SJCRH30 (cell line): ENCODE measurements around the gene LLGL1. TPM values are rescaled to one million over a fixed set of nuclear protein-coding genes. Genes with fewer than 3 reads are reported as not detected.
A peak's percentile ranks its signal among the peaks of the same experiment; 100 is the strongest.

Source experiments
- DNase-seq, 2 experiments: peaks; one replicate each; pipeline ENCODE4 v3.0.0-alpha.2; 2015 to 2020
- H3K27ac ChIP-seq: fragments of 250-450 bp; sonication (Bioruptor Pico); 2 replicates; pipeline ENCODE4 v1.5.1; 2020; ENCODE audit warnings: mild to moderate bottlenecking, moderate library complexity
- H3K27me3 ChIP-seq: fragments of 250-450 bp; sonication (Bioruptor Pico); 2 replicates; pipeline ENCODE4 v1.5.1; 2020; ENCODE audit warnings: mild to moderate bottlenecking, moderate library complexity
- H3K36me3 ChIP-seq: fragments of 250-450 bp; sonication (Bioruptor Pico); 2 replicates; pipeline ENCODE4 v1.5.1; 2020; ENCODE audit warnings: mild to moderate bottlenecking, moderate library complexity
- H3K4me1 ChIP-seq: fragments of 250-450 bp; sonication (Bioruptor Pico); 2 replicates; pipeline ENCODE4 v1.5.1; 2020; ENCODE audit warnings: mild to moderate bottlenecking, moderate library complexity
- H3K4me3 ChIP-seq: fragments of 250-450 bp; sonication (Bioruptor Pico); 2 replicates; pipeline ENCODE4 v1.5.1; 2020; ENCODE audit warnings: mild to moderate bottlenecking, moderate library complexity
- H3K9me3 ChIP-seq: fragments of 250-450 bp; sonication (Bioruptor Pico); replicated peaks from 2 replicates; pipeline ENCODE4 v1.5.1; 2020; ENCODE audit warnings: mild to moderate bottlenecking, moderate library complexity
- total RNA-seq: library from RNA; depleted of rRNA; stranded (reverse); fragments of >200 nt; shearing (Covaris generic); gene quantifications from 2 replicates; pipeline ENCODE4 v1.2.3, GENCODE V29; 2014; rRNA removed

The LLGL1 gene
- total RNA-seq, result 75.0 and 78.3 TPM in 2 replicates

DNA sequence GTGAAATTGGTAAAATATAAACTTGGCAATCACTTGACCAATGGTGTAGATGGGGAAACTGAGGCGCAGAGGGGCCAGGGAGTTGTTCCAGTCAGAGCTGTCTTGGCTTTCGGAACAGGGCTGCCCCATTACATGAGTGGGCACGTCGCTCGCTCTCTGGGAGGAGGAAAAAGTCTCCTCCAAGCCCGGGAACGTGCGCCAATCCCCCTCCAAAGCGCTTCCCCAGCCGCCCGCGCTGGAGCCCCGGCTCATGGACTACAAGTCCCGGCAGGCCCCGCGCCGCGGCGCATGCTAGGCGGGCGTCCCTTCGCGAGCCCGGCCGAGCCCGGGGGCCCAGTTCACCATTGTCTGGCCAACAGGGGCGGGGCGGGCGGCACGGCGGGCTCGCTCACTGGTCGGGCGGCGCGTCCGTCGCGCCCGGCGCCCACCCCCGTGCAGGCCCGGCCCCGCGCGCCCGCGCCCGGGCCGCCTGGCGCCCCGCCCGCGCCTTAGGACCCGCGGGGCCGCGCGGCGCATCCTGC is at the start of gene LLGL1:
TSS of gene LLGL1 (plus strand) at position 515 of the 521 bp plus-strand sequence. CDS start 48 bp downstream, outside the sequence.
- H3K4me3 ChIP-seq, result peak within 1 kb of the TSS; percentile 96
- no peaks in the 10 kb centered on the region for H3K27me3 ChIP-seq
- peak within 1 kb of the TSS; percentile 63 for H3K27ac ChIP-seq
- no peaks in the 10 kb centered on the region for H3K9me3 ChIP-seq
- H3K36me3 ChIP-seq, result no peaks in the 10 kb centered on the region
- DNase-seq, result peak; percentile 100
- H3K4me1 ChIP-seq, result peaks cover 21% of the 10 kb centered on the region

DNA sequence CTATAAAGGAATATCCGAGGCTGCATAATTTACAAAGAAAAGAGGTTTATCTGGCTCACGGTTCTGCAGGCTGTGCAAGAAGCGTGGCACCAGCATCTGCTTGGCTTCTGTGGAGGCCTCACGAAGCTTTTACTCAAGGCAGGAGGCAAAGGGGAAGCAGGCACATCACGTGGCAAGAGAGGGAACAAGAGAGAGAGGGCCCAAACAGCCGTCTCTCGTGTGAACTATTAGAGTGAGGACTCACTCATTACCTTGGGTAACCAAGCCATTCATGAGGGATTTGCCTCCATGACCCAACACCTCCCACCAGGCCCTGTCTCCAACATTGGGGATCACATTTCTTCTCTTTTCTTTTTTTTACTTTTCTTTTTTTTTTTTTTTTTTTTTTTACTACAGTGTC is 49.3 kb upstream of the LLGL1 start:
- peaks cover 16% of the 10 kb centered on the region for H3K4me1 ChIP-seq

DNA sequence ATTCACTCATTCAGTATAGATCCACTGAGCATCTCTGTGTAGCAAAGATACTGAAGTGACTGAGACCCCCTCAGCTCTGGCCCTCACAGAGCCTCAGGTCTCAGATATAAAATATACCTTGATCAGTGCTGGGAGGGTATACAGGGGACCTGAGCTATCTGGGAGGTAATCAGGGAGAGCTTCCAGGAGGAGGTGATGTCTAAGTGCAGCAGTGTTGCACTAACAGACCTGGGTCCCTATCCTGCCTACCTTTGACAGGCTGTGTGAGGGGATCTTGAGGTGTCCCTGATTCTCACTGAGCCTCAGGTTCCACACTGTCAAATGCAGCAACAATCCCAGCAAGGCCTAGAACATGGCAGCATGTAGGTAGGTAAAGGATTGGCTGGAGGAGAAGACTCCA is 48.3 kb upstream of the LLGL1 start:
- Histone ChIP-seq H3K36me3 (no peaks in the 10 kb centered on the region), H3K27me3 (no peaks in the 10 kb centered on the region), H3K4me1 (peaks cover 15% of the 10 kb centered on the region), H3K4me3 (no peak overlapping the region), H3K9me3 (no peaks in the 10 kb centered on the region), H3K27ac (no peak overlapping the region)
- no peak for DNase-seq

More for the DNA sequence above, 49.3 kb upstream of the LLGL1 start:
- Histone ChIP-seq H3K9me3 (no peaks in the 10 kb centered on the region), H3K27me3 (no peaks in the 10 kb centered on the region), H3K27ac (no peak overlapping the region), H3K4me3 (no peak overlapping the region), H3K36me3 (no peaks in the 10 kb centered on the region)
- DNase-seq, result no peak

DNA sequence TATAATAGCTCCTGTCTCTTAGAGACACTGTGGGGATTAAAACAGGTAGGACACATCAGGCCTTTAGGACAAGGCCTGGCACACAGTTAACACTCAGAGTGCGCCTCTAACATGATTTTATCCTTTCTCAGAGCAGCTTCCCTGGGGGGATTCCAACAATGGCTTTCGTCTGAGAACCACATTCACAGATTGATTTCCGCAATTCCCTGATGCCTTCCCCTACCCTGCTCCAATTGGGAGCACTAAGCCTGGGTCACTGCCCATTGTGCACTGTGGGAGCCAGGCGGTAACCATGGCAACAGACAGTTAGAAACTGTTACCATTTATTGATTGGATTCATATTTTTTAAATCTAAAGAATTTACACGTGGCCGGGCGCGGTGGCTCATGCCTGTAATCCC is 47.7 kb upstream of the LLGL1 start:
- no peaks in the 10 kb centered on the region for H3K36me3 ChIP-seq
- no peaks in the 10 kb centered on the region for H3K27me3 ChIP-seq
- no peaks in the 10 kb centered on the region for H3K9me3 ChIP-seq
- H3K4me1 ChIP-seq, result peaks cover 10% of the 10 kb centered on the region
- H3K4me3 ChIP-seq, result no peak overlapping the region
- no peak overlapping the region for H3K27ac ChIP-seq
- no peak for DNase-seq

DNA sequence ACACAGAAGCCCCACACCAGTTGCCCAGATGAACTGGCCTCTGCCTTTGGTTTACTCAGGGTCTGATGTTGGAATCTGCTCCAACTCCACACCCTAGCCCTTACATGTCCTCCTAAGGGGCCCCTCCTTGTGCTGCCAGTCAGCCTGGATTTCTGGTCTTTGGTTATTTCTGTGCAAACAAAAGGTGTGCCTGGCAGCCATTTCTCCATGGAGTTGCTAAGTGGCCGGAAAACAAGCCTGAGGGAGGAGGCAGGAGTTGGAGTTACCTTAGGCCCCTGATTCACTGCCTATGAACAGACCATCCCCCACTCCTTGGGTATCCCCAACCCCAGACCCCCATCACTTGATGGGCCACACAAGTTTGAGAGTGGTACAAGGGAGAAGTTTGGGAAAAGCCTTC is 46.2 kb upstream of the LLGL1 start:
- Histone ChIP-seq H3K4me1 (0 out of 2 replicates have a peak, but pooled peaks cover 3% of the 10 kb centered on the region), H3K4me3 (no peak overlapping the region), H3K9me3 (no peaks in the 10 kb centered on the region), H3K36me3 (no peaks in the 10 kb centered on the region), H3K27me3 (no peaks in the 10 kb centered on the region), H3K27ac (no peak overlapping the region)
- DNase-seq, result no peak

DNA sequence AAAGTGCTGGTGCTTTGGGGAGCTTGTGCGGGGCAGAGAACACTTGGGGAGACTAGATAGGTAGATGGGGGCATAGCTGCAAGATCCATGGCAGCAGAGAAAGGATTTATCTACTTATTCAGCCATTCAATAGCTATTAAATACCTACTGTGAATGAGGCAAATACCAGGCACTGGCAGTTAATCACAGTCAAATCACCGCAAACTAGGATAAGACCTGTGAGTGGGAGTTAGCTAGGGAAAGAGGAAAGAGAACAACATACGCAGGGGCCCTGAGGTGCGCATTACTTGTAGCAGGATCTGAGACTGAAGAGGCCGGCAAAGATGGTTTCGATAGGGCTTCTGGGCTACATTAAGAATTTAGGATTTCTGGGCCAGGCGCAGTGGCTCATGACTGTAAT is 45.6 kb upstream of the LLGL1 start:
- no peaks in the 10 kb centered on the region for H3K9me3 ChIP-seq
- no peak overlapping the region for H3K27ac ChIP-seq
- H3K4me3 ChIP-seq, result no peak overlapping the region
- DNase-seq, result no peak
- H3K4me1 ChIP-seq, result 0 out of 2 replicates have a peak, but pooled peaks cover 3% of the 10 kb centered on the region
- H3K36me3 ChIP-seq, result no peaks in the 10 kb centered on the region
- no peaks in the 10 kb centered on the region for H3K27me3 ChIP-seq

DNA sequence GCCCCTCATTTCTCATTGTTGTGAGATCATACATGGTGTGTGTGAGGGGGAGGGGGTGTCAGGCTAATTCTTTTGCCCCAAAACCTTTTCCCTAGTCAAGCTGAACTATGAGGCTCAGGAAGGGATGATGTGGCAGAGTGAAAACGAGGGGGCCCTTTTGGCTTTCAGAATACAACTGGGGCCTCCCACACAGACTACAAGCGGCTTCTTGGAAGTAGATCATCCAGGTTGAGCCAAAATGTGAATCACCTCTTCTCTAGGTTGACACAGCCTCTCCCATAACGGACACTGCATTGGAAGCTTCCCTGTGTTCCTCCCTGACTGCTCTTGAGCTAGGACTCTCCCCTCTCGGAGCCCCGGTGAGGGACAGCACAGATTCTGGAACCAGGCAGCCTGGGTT is 44.1 kb upstream of the LLGL1 start:
- no peak overlapping the region for H3K27ac ChIP-seq
- H3K4me1 ChIP-seq, result peaks cover 14% of the 10 kb centered on the region
- no peak overlapping the region for H3K4me3 ChIP-seq
- peaks cover 5% of the 10 kb centered on the region for H3K36me3 ChIP-seq
- DNase-seq, result no peak
- H3K9me3 ChIP-seq, result no peaks in the 10 kb centered on the region
- no peaks in the 10 kb centered on the region for H3K27me3 ChIP-seq

DNA sequence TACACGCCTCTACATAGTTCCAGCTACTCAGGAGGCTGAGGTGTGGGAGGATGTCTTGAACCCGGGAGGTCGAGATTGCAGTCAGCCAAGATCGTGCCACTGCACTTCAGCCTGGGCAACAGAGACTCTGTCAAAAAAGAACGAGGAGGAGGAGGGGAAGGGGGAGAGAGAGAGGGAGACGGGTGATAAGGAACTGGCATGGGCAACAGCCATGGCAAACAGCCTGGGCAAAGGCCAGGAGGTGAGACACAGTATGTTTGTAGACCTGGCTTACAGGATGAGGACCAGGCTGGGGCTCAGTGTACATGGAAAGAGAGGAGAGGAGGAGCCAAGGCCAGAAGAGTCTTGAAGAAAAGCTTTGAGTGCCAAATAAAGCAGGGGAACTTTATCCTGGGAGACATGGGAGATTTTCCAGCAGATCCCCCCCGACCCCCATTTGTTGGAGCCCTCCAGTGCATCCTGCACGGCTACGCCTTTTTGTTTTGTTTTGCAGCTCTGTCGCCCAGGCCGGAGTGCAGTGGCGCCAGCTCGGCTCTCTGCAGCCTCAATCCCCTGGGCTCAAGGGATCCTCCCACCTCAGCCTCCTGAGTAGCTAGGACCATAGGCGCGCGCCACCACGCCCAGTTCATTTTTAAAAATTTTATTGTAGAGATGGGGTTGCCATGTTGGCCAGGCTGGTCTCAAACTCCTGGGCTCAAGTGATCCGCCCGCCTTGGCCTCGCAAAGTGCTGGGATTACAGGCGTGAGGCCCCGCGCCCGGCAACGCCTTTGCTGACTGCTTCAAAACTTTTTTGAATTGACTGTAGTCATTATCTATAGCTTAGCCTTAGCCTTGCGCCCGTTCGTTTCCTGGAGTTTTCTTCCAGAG is 43.1 kb upstream of the LLGL1 start:
- no peaks in the 10 kb centered on the region for H3K9me3 ChIP-seq

DNA sequence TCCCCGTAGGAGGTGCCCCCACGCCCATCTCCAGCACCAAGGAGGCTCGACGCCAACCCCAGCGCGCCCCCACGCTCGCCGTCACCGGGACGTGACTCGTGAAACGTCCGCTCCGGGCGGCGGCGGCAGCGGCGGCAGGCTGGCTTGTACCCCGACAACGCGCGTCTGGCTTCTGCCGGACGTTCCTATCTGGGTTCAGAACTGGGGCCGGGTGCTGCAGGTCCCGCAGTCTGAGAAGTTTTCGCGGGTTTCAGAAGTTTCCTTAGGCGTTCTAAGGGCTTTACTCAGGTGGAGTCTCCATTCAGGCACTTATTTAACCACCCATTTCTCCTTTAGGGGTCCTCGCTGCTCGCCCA is 42.5 kb upstream of the LLGL1 start:
- H3K27ac ChIP-seq, result peak overlapping the region; percentile 94
- DNase-seq, result peak; percentile 99
- no peaks in the 10 kb centered on the region for H3K27me3 ChIP-seq
- H3K36me3 ChIP-seq, result peaks cover 21% of the 10 kb centered on the region
- peak overlapping the region; percentile 77 for H3K4me3 ChIP-seq
- peaks cover 21% of the 10 kb centered on the region for H3K4me1 ChIP-seq
- no peaks in the 10 kb centered on the region for H3K9me3 ChIP-seq

More for the DNA sequence above, 43.1 kb upstream of the LLGL1 start:
- Histone ChIP-seq H3K4me1 (peaks cover 21% of the 10 kb centered on the region), H3K27me3 (no peaks in the 10 kb centered on the region), H3K4me3 (peak overlapping the region; percentile 77), H3K27ac (peak overlapping the region; percentile 94), H3K36me3 (peaks cover 15% of the 10 kb centered on the region)
- DNase-seq, result peak in 1 of 2 experiments; percentile 74

DNA sequence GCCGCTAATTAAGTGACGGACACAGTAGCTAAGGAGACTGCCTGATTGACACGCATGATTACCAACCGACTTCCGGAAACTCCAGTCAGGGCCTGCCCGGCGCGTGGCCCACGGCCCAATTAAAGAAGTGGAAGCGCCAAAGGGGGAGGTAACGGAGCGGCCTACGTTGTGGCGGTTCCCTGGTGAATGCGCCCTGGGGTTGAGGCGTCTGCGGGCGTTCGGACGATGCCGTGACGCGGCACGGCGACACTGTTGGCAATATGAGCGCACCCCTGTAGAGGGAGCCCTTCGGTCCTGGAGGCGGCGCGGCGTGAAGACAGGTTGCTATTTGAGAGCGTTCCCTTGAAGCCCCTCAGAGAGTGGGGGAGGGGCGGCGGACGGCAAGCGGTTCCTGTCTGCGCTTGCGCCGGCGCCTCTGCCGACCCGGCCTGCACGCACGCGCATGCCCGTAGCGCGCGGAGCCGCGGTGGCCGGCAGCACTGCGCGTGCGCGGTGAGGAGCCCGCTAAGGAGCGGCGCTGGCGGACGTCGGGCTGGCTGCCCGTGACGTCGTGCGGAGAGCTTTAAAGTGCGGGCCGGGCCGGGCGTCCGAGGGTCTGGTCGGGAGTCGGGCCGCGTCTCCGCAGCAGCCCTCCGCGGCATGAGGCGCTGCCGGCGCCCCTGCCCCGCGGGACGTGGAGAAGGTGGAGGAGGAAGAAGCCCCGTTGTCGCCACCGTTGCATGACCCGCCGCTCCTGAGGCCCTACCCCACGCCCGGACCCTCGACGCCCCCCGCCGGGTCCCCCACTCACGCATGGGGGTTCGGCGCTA is 41.9 kb upstream of the LLGL1 start, which contains the start of gene ALKBH5:
TSS of gene ALKBH5 (plus strand) at position 495 of the 809 bp plus-strand sequence. CDS start 416 bp downstream, outside the sequence.
- Histone ChIP-seq H3K9me3 (no peaks in the 10 kb centered on the region), H3K4me1 (peaks cover 21% of the 10 kb centered on the region), H3K27me3 (no peaks in the 10 kb centered on the region), H3K36me3 (peaks cover 27% of the 10 kb centered on the region), H3K4me3 (peak within 1 kb of the TSS; percentile 77), H3K27ac (peak within 1 kb of the TSS; percentile 94)
- DNase-seq, result peak; percentile 100

DNA sequence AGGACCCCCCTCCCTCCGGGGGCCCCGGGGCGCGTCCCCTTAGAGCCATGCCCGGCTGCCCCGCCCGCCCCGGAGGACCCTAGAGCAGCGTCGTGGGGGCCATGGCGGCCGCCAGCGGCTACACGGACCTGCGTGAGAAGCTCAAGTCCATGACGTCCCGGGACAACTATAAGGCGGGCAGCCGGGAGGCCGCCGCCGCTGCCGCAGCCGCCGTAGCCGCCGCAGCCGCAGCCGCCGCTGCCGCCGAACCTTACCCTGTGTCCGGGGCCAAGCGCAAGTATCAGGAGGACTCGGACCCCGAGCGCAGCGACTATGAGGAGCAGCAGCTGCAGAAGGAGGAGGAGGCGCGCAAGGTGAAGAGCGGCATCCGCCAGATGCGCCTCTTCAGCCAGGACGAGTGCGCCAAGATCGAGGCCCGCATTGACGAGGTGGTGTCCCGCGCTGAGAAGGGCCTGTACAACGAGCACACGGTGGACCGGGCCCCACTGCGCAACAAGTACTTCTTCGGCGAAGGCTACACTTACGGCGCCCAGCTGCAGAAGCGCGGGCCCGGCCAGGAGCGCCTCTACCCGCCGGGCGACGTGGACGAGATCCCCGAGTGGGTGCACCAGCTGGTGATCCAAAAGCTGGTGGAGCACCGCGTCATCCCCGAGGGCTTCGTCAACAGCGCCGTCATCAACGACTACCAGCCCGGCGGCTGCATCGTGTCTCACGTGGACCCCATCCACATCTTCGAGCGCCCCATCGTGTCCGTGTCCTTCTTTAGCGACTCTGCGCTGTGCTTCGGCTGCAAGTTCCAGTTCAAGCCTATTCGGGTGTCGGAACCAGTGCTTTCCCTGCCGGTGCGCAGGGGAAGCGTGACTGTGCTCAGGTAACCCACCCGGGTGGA is 41.0 kb upstream of the LLGL1 start:
- peak; percentile 79 to 83 for DNase-seq
- peak overlapping the region; percentile 77 for H3K4me3 ChIP-seq
- peaks cover 21% of the 10 kb centered on the region for H3K4me1 ChIP-seq
- H3K9me3 ChIP-seq, result no peaks in the 10 kb centered on the region
- peaks cover 36% of the 10 kb centered on the region for H3K36me3 ChIP-seq
- H3K27me3 ChIP-seq, result no peaks in the 10 kb centered on the region
- peak overlapping the region; percentile 94; the same call in 1 of the 2 replicates for H3K27ac ChIP-seq

DNA sequence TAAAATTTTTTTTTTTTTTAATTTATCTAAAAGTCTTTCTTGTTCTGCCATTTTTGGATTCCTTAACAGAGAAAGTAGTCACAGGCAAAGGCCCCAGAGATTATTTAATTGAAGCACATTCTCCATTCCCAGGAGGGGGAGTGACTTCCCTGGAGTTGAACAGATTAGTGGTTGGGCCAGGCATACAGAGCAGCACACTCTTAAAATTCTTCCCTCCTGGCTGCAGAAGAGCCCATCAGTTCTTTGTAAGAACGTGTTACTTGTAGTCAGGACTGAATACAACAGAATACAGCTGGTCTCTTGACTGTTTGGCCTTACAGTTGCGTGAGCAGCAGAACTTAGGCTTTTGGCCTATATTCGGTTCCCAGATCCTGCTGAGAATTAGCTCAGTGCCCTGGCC is 40.0 kb upstream of the LLGL1 start:
- no peaks in the 10 kb centered on the region for H3K27me3 ChIP-seq
- peaks cover 41% of the 10 kb centered on the region for H3K36me3 ChIP-seq
- H3K27ac ChIP-seq, result peak overlapping the region; percentile 0; the same call in 1 of the 2 replicates
- H3K9me3 ChIP-seq, result no peaks in the 10 kb centered on the region
- H3K4me3 ChIP-seq, result peak overlapping the region; percentile 77
- peak in 1 of 2 experiments; percentile 63 for DNase-seq
- peaks cover 21% of the 10 kb centered on the region for H3K4me1 ChIP-seq

DNA sequence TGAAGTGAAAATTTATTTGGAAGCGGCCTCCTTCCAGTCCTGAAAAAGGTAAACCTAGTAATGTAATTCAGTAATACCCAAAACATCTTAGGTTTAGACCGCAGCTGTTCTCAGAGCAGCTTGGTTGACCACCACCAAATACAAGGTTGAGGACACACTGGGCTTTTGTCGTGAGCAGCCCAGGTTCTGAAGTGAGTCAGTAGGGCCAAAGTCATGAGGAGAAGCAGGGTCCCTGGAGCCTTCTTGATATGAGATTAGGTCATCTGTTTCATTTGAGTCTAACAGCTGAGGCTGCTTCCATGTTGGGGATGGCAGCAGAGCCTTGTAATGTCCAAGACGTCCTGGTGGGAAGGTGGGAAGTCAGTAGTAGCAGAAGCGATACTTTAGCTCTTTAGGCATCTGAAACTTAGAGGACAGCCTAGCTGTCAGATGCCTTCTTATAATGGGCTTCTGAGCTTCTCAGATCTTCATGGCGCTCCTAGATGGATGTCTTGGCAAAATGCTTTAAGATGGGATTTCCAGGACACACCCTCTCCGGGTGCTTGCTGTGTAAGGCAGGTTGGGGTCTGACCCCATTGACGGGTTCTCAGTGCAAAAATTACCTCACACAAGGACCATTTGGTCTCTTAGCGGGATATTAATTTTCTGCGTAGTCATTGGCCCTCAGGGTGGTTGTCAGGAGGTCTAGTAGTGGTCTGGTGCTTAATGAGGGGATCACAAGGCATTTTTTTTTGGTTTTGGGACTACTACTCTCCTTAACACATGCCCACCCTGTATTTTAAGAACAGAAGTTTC is 39.4 kb upstream of the LLGL1 start:
- Histone ChIP-seq H3K36me3 (peaks cover 47% of the 10 kb centered on the region), H3K4me3 (peak overlapping the region; percentile 77), H3K9me3 (no peaks in the 10 kb centered on the region), H3K4me1 (peaks cover 21% of the 10 kb centered on the region), H3K27ac (peak overlapping the region; percentile 0; the same call in 1 of the 2 replicates), H3K27me3 (no peaks in the 10 kb centered on the region)
- DNase-seq, result peak; percentile 66 to 76
